Fibroblast of the aortic adventitia (primary cell): ENCODE measurements around the gene MACROD1. TPM values are rescaled to one million over a fixed set of nuclear protein-coding genes. Genes with fewer than 3 reads are reported as not detected.

Experiments
- DNase-seq: peaks from one replicate; pipeline ENCODE4 v3.0.0-alpha.2; 2010; ENCODE audit warnings: low read depth
- H3K4me3 ChIP-seq: 2 replicates; pipeline ENCODE4 v1.5.1; 2011; ENCODE audit warnings: low read depth, mild to moderate bottlenecking, control low read depth, low read length, moderate library complexity
- CTCF ChIP-seq: IDR thresholded peaks from 2 replicates; pipeline ENCODE4 v1.5.1; 2011; ENCODE audit warnings: mild to moderate bottlenecking, low read length, control low read depth, inconsistent platforms; ENCODE audit not compliant: insufficient read depth
- total RNA-seq: library from RNA; depleted of rRNA; stranded (reverse); fragments of >200 nt; gene quantifications from 2 replicates; pipeline ENCODE4 v1.2.3, GENCODE V29; 2012; ENCODE audit warnings: low replicate concordance

The MACROD1 gene
- total RNA-seq, 1 donor = 14.5 TPM

GRCh38 chr11:64022125-64022784, 143.7 kb downstream of the MACROD1 start:
- TF ChIP-seq CTCF = no peak
- no peak for DNase-seq
- H3K4me3 ChIP-seq = no peak overlapping the region

GRCh38 chr11:64021757-64022093, 144.2 kb downstream of the MACROD1 start:
- no peak for DNase-seq
- H3K4me3 ChIP-seq = no peak overlapping the region
- no peak for TF ChIP-seq CTCF

- DNase-seq = no peak
- no peak for TF ChIP-seq CTCF
- no peak overlapping the region for H3K4me3 ChIP-seq
Observed at GRCh38 chr11:64020976-64021756, 144.7 kb downstream of the MACROD1 start.

GRCh38 chr11:64019106-64020037, 146.5 kb downstream of the MACROD1 start:
- no peak for TF ChIP-seq CTCF
- DNase-seq = no peak
- H3K4me3 ChIP-seq = no peak overlapping the region

- DNase-seq = no peak
- TF ChIP-seq CTCF = no peak
- no peak overlapping the region for H3K4me3 ChIP-seq
Observed at GRCh38 chr11:64018310-64018709, 147.6 kb downstream of the MACROD1 start.

- no peak for TF ChIP-seq CTCF
- H3K4me3 ChIP-seq = no peak overlapping the region
- DNase-seq = no peak
Observed at GRCh38 chr11:64017945-64018224, 148.0 kb downstream of the MACROD1 start.
